Suprapubic skin (tissue), 3 donors: ENCODE results near the gene NEURL1B.

Experiments
- POLR2AphosphoS5 ChIP-seq, 3 donors: sonication (generic); formaldehyde crosslinking; IDR thresholded peaks; one replicate each; pipeline ENCODE4 v1.6.1; 2017; ENCODE audit warnings: antibody characterized with exemption in 3 of 3
- TF ChIP-seq, protein P1 (sequence below), 2 donors: fragments of 200-600 bp in 1 of 2; fragments of 450-650 bp in 1 of 2; sonication (generic) in 1 of 2; IDR thresholded peaks; one replicate each; pipeline ENCODE4 v1.5.1; 2016 to 2019; ENCODE audit warnings: antibody characterized with exemption in 2 of 2, mild to moderate bottlenecking in 1 of 2, moderate library complexity in 1 of 2

- TF ChIP-seq, protein P1, sequence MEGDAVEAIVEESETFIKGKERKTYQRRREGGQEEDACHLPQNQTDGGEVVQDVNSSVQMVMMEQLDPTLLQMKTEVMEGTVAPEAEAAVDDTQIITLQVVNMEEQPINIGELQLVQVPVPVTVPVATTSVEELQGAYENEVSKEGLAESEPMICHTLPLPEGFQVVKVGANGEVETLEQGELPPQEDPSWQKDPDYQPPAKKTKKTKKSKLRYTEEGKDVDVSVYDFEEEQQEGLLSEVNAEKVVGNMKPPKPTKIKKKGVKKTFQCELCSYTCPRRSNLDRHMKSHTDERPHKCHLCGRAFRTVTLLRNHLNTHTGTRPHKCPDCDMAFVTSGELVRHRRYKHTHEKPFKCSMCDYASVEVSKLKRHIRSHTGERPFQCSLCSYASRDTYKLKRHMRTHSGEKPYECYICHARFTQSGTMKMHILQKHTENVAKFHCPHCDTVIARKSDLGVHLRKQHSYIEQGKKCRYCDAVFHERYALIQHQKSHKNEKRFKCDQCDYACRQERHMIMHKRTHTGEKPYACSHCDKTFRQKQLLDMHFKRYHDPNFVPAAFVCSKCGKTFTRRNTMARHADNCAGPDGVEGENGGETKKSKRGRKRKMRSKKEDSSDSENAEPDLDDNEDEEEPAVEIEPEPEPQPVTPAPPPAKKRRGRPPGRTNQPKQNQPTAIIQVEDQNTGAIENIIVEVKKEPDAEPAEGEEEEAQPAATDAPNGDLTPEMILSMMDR (IDR thresholded peaks at IDR 0.05): no peak
- no peak for TF ChIP-seq POLR2AphosphoS5 (IDR thresholded peaks at IDR 0.05)
Observed at GRCh38 chr5:172686539-172687390, 45.7 kb downstream of the NEURL1B start.
